ENCODE results near the gene TFB1M. TPM values are rescaled to one million over a fixed set of nuclear protein-coding genes. Genes with fewer than 3 reads are reported as not detected.
"Not testable (repeated sequence)": the region's sequence is repeated elsewhere in the genome, so short reads cannot be mapped to it uniquely, and the experiment has no call there.

TFB1M gene
- total RNA-seq, 1 experiment from 2014 or later = 18.6 TPM

DNA sequence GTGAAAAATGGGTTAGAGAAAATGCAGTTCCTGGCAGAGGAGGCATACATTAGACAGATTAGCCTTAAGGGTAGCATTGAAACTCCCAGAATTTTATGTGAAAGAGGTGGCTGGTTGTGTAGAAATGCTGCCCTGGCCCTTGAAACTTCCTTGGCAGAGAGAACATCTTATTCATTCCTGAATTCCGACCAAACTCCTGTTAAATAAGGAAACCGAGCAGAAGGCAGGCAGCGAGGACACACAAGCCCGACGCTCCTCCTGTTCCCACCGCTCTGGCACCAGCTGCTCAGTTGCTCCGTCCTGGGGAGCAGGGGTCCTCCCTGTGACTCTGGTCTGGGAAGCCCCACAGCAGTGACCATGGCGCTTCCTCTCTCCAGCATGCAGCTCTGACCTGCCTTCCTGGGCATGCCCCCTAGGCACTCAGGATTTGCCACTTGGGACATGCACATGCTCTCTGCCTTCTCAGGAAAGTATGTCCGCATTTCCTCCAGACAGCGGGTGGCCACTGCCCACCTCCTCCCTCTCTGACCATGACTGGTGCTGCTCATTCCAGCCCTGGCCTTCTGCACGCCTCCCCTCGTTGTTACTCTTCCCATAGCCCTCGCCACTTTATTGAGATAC is 85.6 kb downstream of the TFB1M start:
- in situ Hi-C loops (cut with HindIII; ENCODE audit: low pct_unique_long_range_greater_than_20kb, low sequenced_read_pairs) = no loop called here

DNA sequence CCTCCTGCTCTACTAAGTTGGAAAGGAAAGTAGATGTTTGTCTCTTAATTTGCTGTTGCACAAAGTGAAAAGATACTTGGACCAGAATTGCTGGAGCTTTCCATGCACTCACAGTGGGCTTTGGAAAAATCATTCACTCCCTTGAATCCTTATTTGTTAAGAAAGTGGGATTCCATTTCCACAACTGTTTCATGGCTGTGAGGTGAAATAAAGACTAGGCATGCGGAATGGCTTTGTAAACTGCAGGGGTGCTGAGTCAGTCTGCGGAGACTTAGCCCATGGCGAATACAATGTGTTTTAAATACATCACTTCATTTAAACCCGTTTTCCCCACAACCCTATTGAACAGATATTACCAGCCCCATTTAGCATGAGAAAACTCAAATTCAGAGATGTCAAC is 87.2 kb downstream of the TFB1M start:
- in situ Hi-C loops (cut with HindIII; ENCODE audit: low pct_unique_long_range_greater_than_20kb, low sequenced_read_pairs) = no loop called here
- no peak for DNase-seq (ENCODE audit: low read depth)

More for the DNA sequence above, 85.6 kb downstream of the TFB1M start:
- DNase-seq (ENCODE audit: low read depth) = no peak

DNA sequence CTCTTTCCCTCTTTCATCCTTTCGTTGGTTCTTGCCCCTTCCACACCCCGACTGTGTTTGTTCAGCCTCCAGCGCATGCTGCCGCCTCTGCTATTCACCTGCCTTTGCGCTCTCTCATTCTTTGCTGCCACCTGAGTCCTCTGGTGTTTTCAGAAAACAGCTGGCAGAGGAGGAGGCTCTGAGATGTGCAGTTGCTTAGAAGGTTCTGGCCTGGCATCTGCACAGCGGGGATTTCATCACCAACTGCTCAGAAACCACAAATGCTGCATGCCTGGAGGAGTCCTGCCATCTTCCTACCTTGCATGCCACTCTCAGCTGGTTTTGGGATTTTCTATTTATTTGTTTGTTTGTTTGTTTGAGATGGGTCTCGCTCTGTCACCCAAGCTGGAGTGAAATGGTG is 89.7 kb downstream of the TFB1M start:
- in situ Hi-C loops (cut with HindIII; ENCODE audit: low pct_unique_long_range_greater_than_20kb, low sequenced_read_pairs) = no loop called here

DNA sequence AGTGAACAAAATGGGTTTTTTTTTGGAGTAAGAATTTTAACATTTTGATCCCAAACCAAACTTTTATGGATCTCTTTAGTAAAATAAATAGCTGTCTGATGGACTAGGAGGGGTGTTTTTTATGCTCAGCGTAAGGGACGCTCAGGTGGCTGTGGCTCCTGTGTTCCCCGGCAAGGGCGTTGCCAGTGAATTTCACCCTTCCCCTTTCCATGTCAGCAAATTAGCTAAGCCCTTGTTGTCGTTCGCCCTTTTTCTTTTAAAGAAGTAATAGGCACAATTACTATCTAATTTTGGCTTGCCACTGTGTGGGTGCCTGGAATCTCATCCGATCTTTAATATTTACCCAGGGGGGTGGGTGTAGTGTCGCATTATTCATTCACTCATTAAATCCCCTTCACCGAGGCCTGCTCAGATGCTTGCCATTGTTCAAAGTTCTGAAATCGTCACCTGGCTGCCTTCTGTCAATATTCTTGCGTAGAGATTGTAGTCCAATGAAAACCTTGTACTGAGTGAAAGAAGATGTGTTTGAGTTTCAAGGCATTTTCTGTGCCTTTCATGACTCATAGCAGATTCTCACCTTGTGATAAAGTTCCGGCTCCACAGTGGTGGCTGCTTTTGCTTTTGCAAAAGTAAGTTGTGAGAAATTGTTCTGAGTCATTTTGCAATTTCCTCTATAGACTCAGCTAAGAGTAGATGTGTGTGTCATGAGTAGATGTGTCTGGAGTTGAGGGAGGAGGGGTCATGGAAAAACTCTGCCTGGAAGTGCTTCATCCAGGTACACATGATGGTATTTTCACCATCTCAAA is 90.4 kb downstream of the TFB1M start:
- peak; percentile 72 for DNase-seq (ENCODE audit: low read depth)
- in situ Hi-C loops (cut with HindIII; ENCODE audit: low pct_unique_long_range_greater_than_20kb, low sequenced_read_pairs) = no loop called here

More for the DNA sequence above, 89.7 kb downstream of the TFB1M start:
- DNase-seq (ENCODE audit: low read depth) = no peak

DNA sequence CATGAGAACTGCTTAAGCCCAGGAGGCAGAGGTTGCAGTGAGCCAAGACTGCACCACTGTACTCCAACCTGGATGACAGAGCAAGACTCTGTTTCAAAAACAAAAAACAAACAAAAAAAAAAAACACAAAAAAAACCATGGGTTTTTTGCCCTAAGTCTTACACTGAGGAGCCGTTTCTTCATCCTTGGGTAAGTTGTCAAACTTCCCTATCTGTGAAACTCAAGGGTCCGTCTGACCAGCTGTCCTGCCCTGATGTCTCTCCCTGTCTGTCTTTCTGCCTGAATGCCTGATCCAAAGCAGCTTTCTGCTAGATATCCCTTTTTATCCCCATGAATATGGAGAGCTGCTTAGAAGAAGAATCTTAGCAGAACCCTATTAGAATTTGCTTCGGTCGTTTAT is 91.8 kb downstream of the TFB1M start:
- no peak for DNase-seq (ENCODE audit: low read depth)
- in situ Hi-C loops (cut with HindIII; ENCODE audit: low pct_unique_long_range_greater_than_20kb, low sequenced_read_pairs) = no loop called here

DNA sequence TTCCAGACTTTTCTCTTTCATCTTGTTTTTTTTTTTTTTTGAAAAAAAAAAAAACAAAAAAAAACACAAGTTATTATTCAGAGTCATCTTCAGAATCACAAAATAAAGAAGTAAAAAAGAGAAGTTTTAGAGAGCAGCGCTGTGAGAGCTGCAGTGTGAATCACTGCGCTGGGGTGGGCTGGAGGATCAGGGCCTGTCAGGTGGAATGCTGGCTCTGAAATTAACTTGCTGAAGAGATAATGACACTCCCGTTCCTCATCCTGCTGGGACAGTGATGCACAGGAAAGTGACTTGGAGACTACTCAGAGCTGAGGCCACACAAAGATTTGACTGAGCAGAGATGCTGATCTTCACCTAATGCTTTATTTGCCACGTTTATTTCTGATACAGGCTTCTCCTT is 93.2 kb downstream of the TFB1M start:
- no peak for DNase-seq (ENCODE audit: low read depth)
- in situ Hi-C loops (cut with HindIII; ENCODE audit: low pct_unique_long_range_greater_than_20kb, low sequenced_read_pairs) = no loop called here

DNA sequence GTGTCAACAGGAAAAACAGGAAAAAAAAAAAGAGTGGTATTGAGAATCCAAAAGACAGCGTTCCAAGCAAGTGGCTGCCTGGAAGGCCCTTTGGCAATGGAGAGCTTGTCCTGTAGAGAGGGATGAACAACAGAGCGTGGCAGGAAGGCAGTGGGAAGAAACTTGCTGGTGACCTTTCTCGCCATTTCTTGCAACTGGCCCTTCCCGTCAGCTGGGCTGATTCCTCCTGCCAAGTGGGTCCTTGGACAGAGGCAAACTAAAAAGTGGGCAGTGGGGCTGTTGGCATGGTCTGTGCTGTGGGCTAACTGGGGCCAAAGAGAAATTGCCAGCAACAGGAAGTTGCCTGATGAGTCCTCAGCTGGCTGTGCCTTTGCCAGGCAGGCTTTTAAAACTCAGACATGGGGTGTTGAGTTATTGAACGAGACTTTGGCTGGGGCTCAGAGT is 94.4 kb downstream of the TFB1M start:
- in situ Hi-C loops (cut with HindIII; ENCODE audit: low pct_unique_long_range_greater_than_20kb, low sequenced_read_pairs) = no loop called here
- no peak for DNase-seq (ENCODE audit: low read depth)

DNA sequence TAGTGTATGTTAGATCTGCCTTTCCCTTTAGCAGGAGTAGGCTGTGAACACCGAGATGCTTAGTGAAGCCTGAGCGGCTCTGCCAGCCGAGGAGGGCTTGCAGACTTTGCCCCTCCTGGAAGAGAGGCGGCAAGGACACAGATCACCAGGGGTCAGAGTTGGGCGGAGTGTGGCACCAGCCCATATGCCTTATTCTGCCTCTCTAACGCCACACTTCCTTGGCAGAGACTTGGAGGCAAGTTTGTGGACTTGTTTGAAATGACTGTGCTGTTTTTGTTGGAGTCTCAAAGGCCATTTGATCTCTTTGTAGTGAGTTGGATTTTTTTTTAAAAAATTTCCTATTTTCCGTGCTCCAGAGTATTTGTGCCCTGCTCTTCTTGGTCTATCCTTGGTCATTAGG is 95.0 kb downstream of the TFB1M start:
- no peak for DNase-seq (ENCODE audit: low read depth)
- in situ Hi-C loops (cut with HindIII; ENCODE audit: low pct_unique_long_range_greater_than_20kb, low sequenced_read_pairs) = no loop called here

DNA sequence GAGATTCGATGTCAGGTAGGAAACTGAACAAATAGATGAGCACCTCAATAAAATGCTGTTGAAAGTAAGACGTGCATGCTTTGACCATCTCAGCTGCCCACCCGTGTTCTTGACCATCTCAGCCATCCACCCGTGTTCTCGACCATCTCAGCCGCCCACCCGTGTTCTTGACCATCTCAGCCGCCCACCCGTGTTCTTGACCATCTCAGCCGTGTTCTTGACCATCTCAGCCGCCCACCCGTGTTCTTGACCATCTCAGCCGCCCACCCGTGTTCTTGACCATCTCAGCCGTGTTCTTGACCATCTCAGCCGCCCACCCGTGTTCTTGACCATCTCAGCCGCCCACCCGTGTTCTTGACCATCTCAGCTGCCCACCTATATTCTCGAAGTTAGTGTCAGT is 95.6 kb downstream of the TFB1M start:
- DNase-seq (ENCODE audit: low read depth) = not testable (repeated sequence)

DNA sequence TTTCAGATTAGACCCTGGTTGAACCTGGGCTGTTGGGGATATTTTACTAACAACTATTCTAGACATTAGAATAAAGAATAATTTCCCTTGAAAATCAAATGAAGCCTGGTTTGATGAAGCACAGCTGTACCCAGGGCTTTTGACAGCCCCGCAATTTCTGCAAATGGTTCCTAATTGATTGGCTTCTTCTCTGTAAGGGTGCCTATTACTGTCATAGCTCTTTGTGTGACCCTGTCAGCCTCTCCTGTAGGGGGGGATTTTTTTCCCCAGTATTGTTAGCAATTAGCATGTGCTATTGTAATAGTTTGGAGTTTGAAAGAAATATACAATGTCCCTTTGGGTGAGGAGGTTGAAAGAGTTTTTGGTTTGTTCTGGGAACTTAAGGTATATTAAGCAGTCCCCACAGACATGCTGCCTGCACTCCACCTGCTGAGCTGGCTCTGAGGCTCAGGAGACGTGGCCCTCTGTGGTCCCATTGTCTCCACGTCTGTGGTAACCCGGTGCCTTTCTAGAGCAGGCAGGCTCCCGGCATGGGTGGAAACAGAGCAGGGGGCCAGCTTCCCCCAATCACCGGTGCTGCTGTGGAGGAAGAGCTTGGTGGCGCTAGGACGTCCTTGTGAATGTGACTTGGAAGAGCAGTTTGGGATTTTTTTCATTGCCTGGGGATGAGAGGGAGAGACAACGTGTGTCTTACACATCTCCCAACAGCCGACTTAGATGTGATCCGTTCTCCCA is 97.8 kb downstream of the TFB1M start:
- DNase-seq (ENCODE audit: low read depth) = no peak
- in situ Hi-C loops (cut with HindIII; ENCODE audit: low pct_unique_long_range_greater_than_20kb, low sequenced_read_pairs) = no loop called here

More for the DNA sequence above, 95.6 kb downstream of the TFB1M start:
- in situ Hi-C loops (cut with HindIII; ENCODE audit: low pct_unique_long_range_greater_than_20kb, low sequenced_read_pairs) = not testable (repeated sequence)

DNA sequence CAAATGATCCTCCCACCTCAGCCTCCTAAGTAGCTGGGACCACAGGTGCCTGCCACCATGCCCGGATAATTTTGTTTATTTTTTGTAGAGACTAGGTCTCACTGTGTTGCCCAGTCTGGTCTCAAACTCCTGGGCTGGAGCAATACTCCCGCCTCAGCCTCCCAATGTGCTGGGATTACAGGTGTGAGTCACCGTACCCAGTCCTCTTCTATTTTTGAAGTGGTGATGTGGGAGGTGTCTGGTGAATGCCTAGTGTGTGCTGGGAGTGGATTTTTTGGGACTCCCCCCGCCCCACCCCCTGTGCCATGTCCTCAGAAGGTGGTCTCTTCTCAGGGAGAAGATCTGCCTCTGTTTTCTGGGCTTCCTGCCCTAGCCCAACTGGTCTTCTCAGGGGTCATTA is 98.4 kb downstream of the TFB1M start:
- DNase-seq (ENCODE audit: low read depth) = no peak
- in situ Hi-C loops (cut with HindIII; ENCODE audit: low pct_unique_long_range_greater_than_20kb, low sequenced_read_pairs) = no loop called here

DNA sequence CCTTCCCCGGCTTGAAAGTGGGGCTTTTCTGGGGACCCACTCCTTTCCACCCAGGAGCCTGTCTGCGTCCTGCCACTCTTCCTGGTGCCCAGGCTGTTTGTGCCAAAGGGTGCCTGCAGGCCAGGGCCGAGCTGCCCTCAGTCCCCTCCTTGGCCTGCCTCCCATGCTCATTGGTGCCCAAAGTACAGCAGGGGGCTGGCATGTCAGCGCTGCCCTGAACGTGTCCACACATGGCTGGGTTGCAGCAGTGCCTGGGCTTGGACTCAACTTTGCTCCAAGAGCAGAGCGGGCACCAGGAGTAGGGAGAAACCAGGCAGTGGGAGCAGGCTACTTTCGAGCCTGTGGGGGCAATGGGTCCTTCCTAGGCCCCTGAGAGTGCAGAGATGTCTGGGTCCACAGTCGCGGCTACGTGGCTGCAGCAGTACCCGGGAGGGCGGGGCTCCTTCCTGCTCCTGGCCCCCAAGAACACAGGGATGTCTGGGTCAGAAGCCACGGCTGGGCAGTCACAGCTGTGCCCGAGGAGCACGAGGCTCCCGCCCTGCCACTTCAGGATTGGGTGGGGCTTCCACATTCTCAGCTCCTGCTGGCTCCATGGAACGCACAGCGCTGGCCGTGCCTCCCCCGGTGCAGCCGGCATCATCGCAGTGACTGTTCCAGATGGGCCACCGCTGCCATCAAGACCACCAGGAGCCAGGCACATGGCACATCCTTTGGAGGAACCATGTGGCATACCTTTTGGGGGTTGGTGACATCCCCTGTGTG is 100.5 kb downstream of the TFB1M start:
- no peak for DNase-seq (ENCODE audit: low read depth)

DNA sequence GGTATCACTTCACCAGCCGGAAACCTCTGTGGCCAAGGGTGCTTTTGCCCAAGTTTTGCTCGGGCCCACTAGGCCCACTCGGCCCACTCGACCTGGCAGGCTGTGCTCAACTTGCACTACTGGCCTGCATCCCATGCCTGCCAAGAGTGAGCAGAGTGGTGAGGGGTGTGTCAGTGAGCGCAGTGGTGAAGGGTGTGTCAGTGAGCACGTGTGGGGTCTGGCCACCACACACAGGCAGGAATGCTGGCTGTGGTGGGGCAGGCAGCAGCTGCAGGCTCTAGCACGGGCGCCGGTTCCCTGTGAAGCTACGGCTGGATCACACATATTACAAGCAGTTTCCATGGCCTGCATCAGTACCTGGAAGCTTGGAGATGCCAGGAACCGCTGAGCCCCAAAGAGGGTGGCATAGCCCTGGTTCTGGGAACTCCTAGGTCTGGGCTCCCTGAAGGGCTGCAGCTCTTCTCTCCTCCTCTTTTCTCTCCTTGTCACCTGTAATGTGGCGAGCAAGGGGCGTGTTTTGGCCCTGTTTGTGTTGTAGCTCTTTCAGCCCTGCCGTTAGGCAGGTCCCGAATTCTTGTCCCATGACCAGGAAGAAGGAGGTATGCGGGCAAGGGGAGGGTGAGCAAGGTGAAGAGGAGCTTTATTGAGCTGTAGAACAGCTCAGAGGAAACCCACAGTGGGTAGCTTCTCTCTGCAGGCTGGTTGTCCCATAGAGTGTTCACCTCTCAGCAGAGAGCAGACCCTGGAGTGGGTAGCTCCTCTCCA is 101.5 kb downstream of the TFB1M start:
- DNase-seq (ENCODE audit: low read depth) = no peak
- in situ Hi-C loops (cut with HindIII; ENCODE audit: low pct_unique_long_range_greater_than_20kb, low sequenced_read_pairs) = no loop called here

More for the DNA sequence above, 100.5 kb downstream of the TFB1M start:
- in situ Hi-C loops (cut with HindIII; ENCODE audit: low pct_unique_long_range_greater_than_20kb, low sequenced_read_pairs) = no loop called here

DNA sequence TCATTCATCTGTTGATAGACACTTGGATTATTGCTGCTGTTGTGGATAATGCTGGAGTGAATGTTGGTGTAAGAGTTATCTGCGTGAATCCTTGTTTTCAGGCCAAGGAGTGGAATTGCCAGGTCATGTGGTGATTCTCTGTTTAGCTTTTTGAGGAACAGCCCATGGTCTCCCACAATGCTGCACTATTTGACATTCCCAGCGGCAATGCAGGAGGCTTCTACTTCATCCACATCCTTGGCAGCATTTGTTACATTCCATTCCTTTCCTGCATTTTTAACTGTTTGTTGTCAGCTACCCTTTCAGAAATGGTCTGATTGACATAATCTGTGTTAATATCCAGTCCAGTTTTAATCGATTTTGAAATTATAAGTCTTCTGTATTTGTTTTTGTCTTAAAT is 102.2 kb downstream of the TFB1M start:
- in situ Hi-C loops (cut with HindIII; ENCODE audit: low pct_unique_long_range_greater_than_20kb, low sequenced_read_pairs) = no loop called here
- DNase-seq (ENCODE audit: low read depth) = no peak

DNA sequence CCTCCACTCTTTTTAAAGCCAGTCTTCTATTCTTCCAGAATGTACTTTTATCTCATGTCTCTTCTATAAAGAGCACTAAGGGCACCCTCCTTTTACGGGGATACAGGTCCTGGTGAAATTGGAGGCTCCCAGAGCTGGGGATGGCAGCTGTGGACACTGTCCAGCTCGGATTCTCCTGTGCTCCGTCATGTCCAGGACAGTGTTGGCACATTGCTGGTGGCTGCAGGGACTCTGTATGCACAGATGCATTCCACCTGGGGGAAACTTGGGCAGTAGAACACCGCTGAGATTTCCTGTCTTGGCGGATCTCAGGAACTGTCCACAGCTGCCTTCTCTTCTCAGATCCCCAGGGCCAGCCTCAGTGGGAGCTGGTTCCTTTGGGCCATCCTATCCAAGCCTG is 107.1 kb downstream of the TFB1M start:
- DNase-seq (ENCODE audit: low read depth) = no peak
- in situ Hi-C loops (cut with HindIII; ENCODE audit: low pct_unique_long_range_greater_than_20kb, low sequenced_read_pairs) = no loop called here

Measured in Caki2 (cell line).